HEK293 (cell line): ENCODE measurements around the gene DIABLO.

Experiments
- ELK4 ChIP-seq: IDR thresholded peaks from 2 replicates; pipeline ENCODE4 v1.6.1; 2011; ENCODE audit warnings: mild to moderate bottlenecking, low read depth, low read length, borderline replicate concordance
- HIC1 ChIP-seq: fragments of 450-650 bp; formaldehyde crosslinking; IDR thresholded peaks from 2 replicates; pipeline ENCODE4 v1.5.1; 2016; ENCODE audit warnings: missing biosample characterization, missing genetic modification characterization
- KLF8 ChIP-seq: fragments of 450-650 bp; formaldehyde crosslinking; IDR thresholded peaks from 2 replicates; pipeline ENCODE4 v1.5.1; 2016; ENCODE audit warnings: missing biosample characterization, missing genetic modification characterization
- KLF9 ChIP-seq: fragments of 450-650 bp; formaldehyde crosslinking; IDR thresholded peaks from 2 replicates; pipeline ENCODE4 v1.5.1; 2016; ENCODE audit warnings: missing biosample characterization, missing genetic modification characterization, low read depth
- PRDM1 ChIP-seq: fragments of 450-650 bp; formaldehyde crosslinking; IDR thresholded peaks from 2 replicates; pipeline ENCODE4; 2016; ENCODE audit warnings: missing biosample characterization, missing genetic modification characterization
- PRDM4 ChIP-seq: fragments of 450-650 bp; formaldehyde crosslinking; IDR thresholded peaks from 2 replicates; pipeline ENCODE4 v1.5.1; 2017; ENCODE audit warnings: missing biosample characterization, missing genetic modification characterization
- RBAK ChIP-seq: fragments of 450-650 bp; formaldehyde crosslinking; IDR thresholded peaks from 2 replicates; pipeline ENCODE4 v1.5.1; 2016; ENCODE audit warnings: missing biosample characterization, missing genetic modification characterization
- WT1 ChIP-seq: fragments of 450-650 bp; formaldehyde crosslinking; IDR thresholded peaks from 2 replicates; pipeline ENCODE4 v1.5.1; 2016; ENCODE audit warnings: missing biosample characterization, missing genetic modification characterization
- YY2 ChIP-seq: fragments of 450-650 bp; formaldehyde crosslinking; IDR thresholded peaks from 2 replicates; pipeline ENCODE4 v1.5.1; 2016; ENCODE audit warnings: missing biosample characterization, missing genetic modification characterization
- ZBTB48 ChIP-seq: fragments of 450-650 bp; formaldehyde crosslinking; IDR thresholded peaks from 2 replicates; pipeline ENCODE4 v1.5.1; 2016; ENCODE audit warnings: missing biosample characterization, missing genetic modification characterization
- ZBTB8A ChIP-seq: fragments of 450-650 bp; formaldehyde crosslinking; IDR thresholded peaks from 2 replicates; pipeline ENCODE4 v1.5.1; 2016; ENCODE audit warnings: missing biosample characterization, missing genetic modification characterization
- ZFHX2 ChIP-seq: fragments of 450-650 bp; formaldehyde crosslinking; conservative IDR thresholded peaks from 2 replicates; pipeline ENCODE4 v1.5.1; 2016; ENCODE audit warnings: missing biosample characterization, missing genetic modification characterization
- ZNF138 ChIP-seq: fragments of 450-650 bp; formaldehyde crosslinking; IDR thresholded peaks from 2 replicates; pipeline ENCODE4 v1.5.1; 2016; ENCODE audit warnings: missing biosample characterization, missing genetic modification characterization, borderline replicate concordance
- ZNF140 ChIP-seq: fragments of 450-650 bp; formaldehyde crosslinking; IDR thresholded peaks from 2 replicates; pipeline ENCODE4 v1.5.1; 2016; ENCODE audit warnings: missing biosample characterization, missing genetic modification characterization
- ZNF169 ChIP-seq: fragments of 450-650 bp; formaldehyde crosslinking; IDR thresholded peaks from 2 replicates; pipeline ENCODE4 v1.5.1; 2016; ENCODE audit warnings: missing biosample characterization, missing genetic modification characterization
- ZNF175 ChIP-seq: fragments of 450-650 bp; formaldehyde crosslinking; IDR thresholded peaks from 2 replicates; pipeline ENCODE4 v1.5.1; 2016; ENCODE audit warnings: missing biosample characterization, missing genetic modification characterization
- ZNF214 ChIP-seq: fragments of 450-650 bp; formaldehyde crosslinking; IDR thresholded peaks from 2 replicates; pipeline ENCODE4 v1.5.1; 2017; ENCODE audit warnings: missing biosample characterization, mild to moderate bottlenecking, missing genetic modification characterization, borderline replicate concordance
- ZNF223 ChIP-seq: fragments of 450-650 bp; formaldehyde crosslinking; IDR thresholded peaks from 2 replicates; pipeline ENCODE4 v1.5.1; 2016; ENCODE audit warnings: missing biosample characterization, missing genetic modification characterization
- ZNF23 ChIP-seq: fragments of 450-650 bp; formaldehyde crosslinking; IDR thresholded peaks from 2 replicates; pipeline ENCODE4 v1.5.1; 2016; ENCODE audit warnings: missing biosample characterization, missing genetic modification characterization, borderline replicate concordance
- ZNF239 ChIP-seq: fragments of 450-650 bp; formaldehyde crosslinking; IDR thresholded peaks from 2 replicates; pipeline ENCODE4 v1.5.1; 2016; ENCODE audit warnings: missing biosample characterization, missing genetic modification characterization
- ZNF248 ChIP-seq: fragments of 450-650 bp; formaldehyde crosslinking; IDR thresholded peaks from 2 replicates; pipeline ENCODE4 v1.5.1; 2017; ENCODE audit warnings: missing biosample characterization, missing genetic modification characterization
- ZNF366 ChIP-seq: fragments of 450-650 bp; formaldehyde crosslinking; conservative IDR thresholded peaks from 2 replicates; pipeline ENCODE4 v1.5.1; 2016; ENCODE audit warnings: missing biosample characterization, missing genetic modification characterization
- ZNF394 ChIP-seq: fragments of 450-650 bp; formaldehyde crosslinking; IDR thresholded peaks from 2 replicates; pipeline ENCODE4 v1.5.1; 2016; ENCODE audit warnings: missing biosample characterization, missing genetic modification characterization, mild to moderate bottlenecking, moderate library complexity, borderline replicate concordance
- ZNF416 ChIP-seq: fragments of 450-650 bp; formaldehyde crosslinking; IDR thresholded peaks from 2 replicates; pipeline ENCODE4 v1.5.1; 2016; ENCODE audit warnings: missing biosample characterization, missing genetic modification characterization
- ZNF433 ChIP-seq: fragments of 450-650 bp; formaldehyde crosslinking; IDR thresholded peaks from 2 replicates; pipeline ENCODE4 v1.5.1; 2016; ENCODE audit warnings: missing biosample characterization, missing genetic modification characterization, low read depth
- ZNF548 ChIP-seq: fragments of 450-650 bp; formaldehyde crosslinking; IDR thresholded peaks from 2 replicates; pipeline ENCODE4 v1.5.1; 2016; ENCODE audit warnings: missing biosample characterization, missing genetic modification characterization
- ZNF626 ChIP-seq: fragments of 450-650 bp; sonication (Bioruptor Pico); formaldehyde crosslinking; IDR thresholded peaks from 2 replicates; pipeline ENCODE4 v1.5.1; 2018; ENCODE audit warnings: missing biosample characterization, missing genetic modification characterization, inconsistent platforms
- ZNF629 ChIP-seq: fragments of 450-650 bp; formaldehyde crosslinking; IDR thresholded peaks from 2 replicates; pipeline ENCODE4 v1.5.1; 2017; ENCODE audit warnings: missing biosample characterization, missing genetic modification characterization
- ZNF645 ChIP-seq: fragments of 450-650 bp; formaldehyde crosslinking; IDR thresholded peaks from 2 replicates; pipeline ENCODE4; 2016; ENCODE audit warnings: missing biosample characterization, missing genetic modification characterization
- ZNF654 ChIP-seq: fragments of 450-650 bp; formaldehyde crosslinking; IDR thresholded peaks from 2 replicates; pipeline ENCODE4 v1.5.1; 2016; ENCODE audit warnings: low read depth, missing biosample characterization, missing genetic modification characterization
- ZNF692 ChIP-seq: fragments of 450-650 bp; formaldehyde crosslinking; IDR thresholded peaks from 2 replicates; pipeline ENCODE4 v1.5.1; 2016; ENCODE audit warnings: missing biosample characterization, missing genetic modification characterization
- ZNF792 ChIP-seq: fragments of 450-650 bp; formaldehyde crosslinking; IDR thresholded peaks from 2 replicates; pipeline ENCODE4 v1.5.1; 2016; ENCODE audit warnings: missing biosample characterization, missing genetic modification characterization

Gene DIABLO

GRCh38 chr12:122266230-122266901 is 40.5 kb upstream of the DIABLO start, which contains the start of gene VPS33A (continued):
- no peak for TF ChIP-seq ZNF239 (tag by site-specific recombination)
- TF ChIP-seq ZNF214, result no peak
- TF ChIP-seq ZNF175 (tag by site-specific recombination), result 0 out of 2 replicates have a peak, but pooled peaks have one; percentile 95
- peak; percentile 76 for TF ChIP-seq PRDM4 (tag by site-specific recombination)
- no peak for TF ChIP-seq ZNF416 (tag by site-specific recombination)
- no peak for TF ChIP-seq ZNF433 (tag by site-specific recombination)
- TF ChIP-seq KLF9, result peak; percentile 84
- TF ChIP-seq ZNF548 (tag by site-specific recombination), result no peak; the same call in 1 of the 2 replicates
- TF ChIP-seq RBAK, result peak; percentile 37; the same call in 1 of the 2 replicates
- peak; percentile 48 for TF ChIP-seq ZBTB8A
- peak; percentile 57; the same call in 1 of the 2 replicates for TF ChIP-seq ZNF223 (tag by site-specific recombination)
- TF ChIP-seq ZNF23 (tag by site-specific recombination), result no peak
- peak; percentile 40; the same call in 1 of the 2 replicates for TF ChIP-seq ZNF138 (tag by site-specific recombination)
- TF ChIP-seq YY2, result peak; percentile 96
- TF ChIP-seq ZNF645 (tag by site-specific recombination), result peak; percentile 56; the same call in 1 of the 2 replicates
- TF ChIP-seq ZFHX2, result peak; percentile 81
- no peak for TF ChIP-seq ZNF626 (tag by site-specific recombination)
- no peak for TF ChIP-seq ZNF248 (tag by site-specific recombination)
- peak; percentile 88 for TF ChIP-seq HIC1 (tag by site-specific recombination)
- 0 out of 2 replicates have a peak, but pooled peaks have one; percentile 34 for TF ChIP-seq ZNF366 (tag by site-specific recombination)
- TF ChIP-seq KLF8 (tag by site-specific recombination), result peak; percentile 96
- TF ChIP-seq PRDM1 (tag by site-specific recombination), result no peak
- no peak for TF ChIP-seq ELK4
- no peak for TF ChIP-seq ZNF169 (tag by site-specific recombination)
- peak; percentile 89 for TF ChIP-seq ZNF629 (tag by site-specific recombination)
- TF ChIP-seq ZNF394 (tag by site-specific recombination), result peak; percentile 78
- peak; percentile 91 for TF ChIP-seq WT1
- TF ChIP-seq ZNF792 (tag by site-specific recombination), result peak; percentile 91
- peak; percentile 21; the same call in 1 of the 2 replicates for TF ChIP-seq ZNF140 (tag by site-specific recombination)
- peak; percentile 95 for TF ChIP-seq ZNF692
- TF ChIP-seq ZNF654 (tag by site-specific recombination), result peak; percentile 2; the same call in 1 of the 2 replicates
- peak; percentile 75 for TF ChIP-seq ZBTB48 (tag by site-specific recombination)
